Measurements from ENCODE around the gene SLC27A2. TPM values are rescaled to one million over a fixed set of nuclear protein-coding genes. Genes with fewer than 3 reads are reported as not detected.

SLC27A2 gene
- total RNA-seq, 2 experiments from 2014 or later: not detected

DNA sequence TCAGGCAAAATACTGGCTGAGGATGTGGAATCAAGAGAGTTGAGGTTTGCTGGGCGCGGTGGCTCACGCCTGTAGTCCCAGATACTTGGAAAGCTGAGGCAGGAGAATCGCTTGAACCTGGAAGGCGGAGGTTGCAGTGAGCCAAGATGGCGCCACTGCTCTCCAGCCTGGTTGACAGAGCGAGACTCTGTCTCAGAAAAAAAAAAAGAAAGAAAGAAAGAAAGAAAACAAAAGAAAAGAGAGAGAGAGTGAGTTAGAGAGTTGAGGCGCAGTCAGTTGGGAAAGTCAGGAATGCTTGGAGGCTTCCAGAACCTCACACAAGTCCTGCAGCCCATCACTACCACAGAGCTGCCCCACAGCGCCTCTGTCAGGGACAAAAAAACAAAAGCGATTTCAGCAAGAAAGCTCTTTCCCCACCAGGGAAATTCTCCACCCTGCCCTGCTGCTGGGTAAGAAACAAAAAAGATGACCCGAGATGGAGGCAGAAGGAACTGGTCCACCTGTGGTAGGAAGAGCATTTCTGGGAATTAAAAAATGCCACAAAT, 69.7 kb downstream of the SLC27A2 start:
- TF ChIP-seq, protein P1, sequence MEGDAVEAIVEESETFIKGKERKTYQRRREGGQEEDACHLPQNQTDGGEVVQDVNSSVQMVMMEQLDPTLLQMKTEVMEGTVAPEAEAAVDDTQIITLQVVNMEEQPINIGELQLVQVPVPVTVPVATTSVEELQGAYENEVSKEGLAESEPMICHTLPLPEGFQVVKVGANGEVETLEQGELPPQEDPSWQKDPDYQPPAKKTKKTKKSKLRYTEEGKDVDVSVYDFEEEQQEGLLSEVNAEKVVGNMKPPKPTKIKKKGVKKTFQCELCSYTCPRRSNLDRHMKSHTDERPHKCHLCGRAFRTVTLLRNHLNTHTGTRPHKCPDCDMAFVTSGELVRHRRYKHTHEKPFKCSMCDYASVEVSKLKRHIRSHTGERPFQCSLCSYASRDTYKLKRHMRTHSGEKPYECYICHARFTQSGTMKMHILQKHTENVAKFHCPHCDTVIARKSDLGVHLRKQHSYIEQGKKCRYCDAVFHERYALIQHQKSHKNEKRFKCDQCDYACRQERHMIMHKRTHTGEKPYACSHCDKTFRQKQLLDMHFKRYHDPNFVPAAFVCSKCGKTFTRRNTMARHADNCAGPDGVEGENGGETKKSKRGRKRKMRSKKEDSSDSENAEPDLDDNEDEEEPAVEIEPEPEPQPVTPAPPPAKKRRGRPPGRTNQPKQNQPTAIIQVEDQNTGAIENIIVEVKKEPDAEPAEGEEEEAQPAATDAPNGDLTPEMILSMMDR (conservative IDR thresholded peaks at IDR 0.05; ENCODE audit: low read length): no peak
- TF ChIP-seq EZH2phosphoT487 (IDR thresholded peaks at IDR 0.05; ENCODE audit: borderline replicate concordance, low read depth, low read length): no peak
- no peaks in the 10 kb centered on the region for H3K36me3 ChIP-seq (ENCODE audit: insufficient read depth, low read length)
- H3K4me3 ChIP-seq (ENCODE audit: low read depth, low read length, poor library complexity, severe bottlenecking): no peak overlapping the region
- no peaks in the 10 kb centered on the region for H3K9me3 ChIP-seq (ENCODE audit: low read length)
- no peaks in the 10 kb centered on the region for H3K4me1 ChIP-seq (ENCODE audit: insufficient read depth, low read length, poor library complexity, severe bottlenecking)
- H3K4me2 ChIP-seq (ENCODE audit: low read length): no peak overlapping the region
- H2AFZ ChIP-seq (ENCODE audit: low read length): no peak overlapping the region
- no peak overlapping the region for H3K27ac ChIP-seq (ENCODE audit: low read depth, low read length, poor library complexity, severe bottlenecking)
- no peaks in the 10 kb centered on the region for H3K79me2 ChIP-seq (ENCODE audit: insufficient read depth, low read depth, low read length)
- POLR2A ChIA-PET: no interaction called here
- no peaks in the 10 kb centered on the region for H4K20me1 ChIP-seq (ENCODE audit: insufficient read depth, low read length)
- intact Hi-C loops (cut with micrococcal nuclease; ENCODE audit: unreplicated experiment): no loop called here
- DNase-seq (ENCODE audit: low spot score): no peak
- BruUV-seq (replicated peaks): no TSS peak
- no peaks in the 10 kb centered on the region for H3K9me2 ChIP-seq (ENCODE audit: insufficient read depth, low read length)
- CTCF ChIA-PET (ENCODE audit: unreplicated experiment): no interaction called here

DNA sequence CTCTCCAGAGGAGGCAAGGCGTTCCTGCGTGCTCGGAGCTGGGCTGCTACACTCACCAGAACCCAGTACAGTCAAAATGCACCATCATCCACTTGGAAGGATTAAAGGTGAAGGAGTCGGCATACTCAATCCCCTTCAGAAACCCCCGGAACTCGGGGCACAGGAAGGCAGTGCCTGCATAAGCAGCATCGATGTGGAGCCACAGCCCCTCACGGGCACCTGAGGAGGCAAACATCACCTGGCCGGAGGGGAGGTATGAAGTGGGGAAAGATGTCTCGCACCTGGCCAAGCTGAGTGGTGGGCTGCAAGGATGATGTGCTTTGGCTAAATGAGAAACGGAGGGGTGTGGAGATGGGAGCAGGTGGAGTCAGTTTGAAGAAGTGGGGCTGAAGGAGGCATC, 70.6 kb downstream of the SLC27A2 start:
- Histone ChIP-seq H3K79me2 (ENCODE audit: insufficient read depth, low read depth, low read length) (no peaks in the 10 kb centered on the region), H3K9me2 (ENCODE audit: insufficient read depth, low read length) (no peaks in the 10 kb centered on the region), H3K9me3 (ENCODE audit: low read length) (no peaks in the 10 kb centered on the region), H3K4me3 (ENCODE audit: low read depth, low read length, poor library complexity, severe bottlenecking) (no peak overlapping the region), H4K20me1 (ENCODE audit: insufficient read depth, low read length) (no peaks in the 10 kb centered on the region), H2AFZ (ENCODE audit: low read length) (no peak overlapping the region), H3K27ac (ENCODE audit: low read depth, low read length, poor library complexity, severe bottlenecking) (no peak overlapping the region), H3K36me3 (ENCODE audit: insufficient read depth, low read length) (no peaks in the 10 kb centered on the region), H3K4me2 (ENCODE audit: low read length) (no peak overlapping the region), H3K4me1 (ENCODE audit: insufficient read depth, low read length, poor library complexity, severe bottlenecking) (no peaks in the 10 kb centered on the region)
- ChIA-PET CTCF (ENCODE audit: unreplicated experiment) (no interaction called here), POLR2A (no interaction called here)
- TF ChIP-seq, protein P1 (conservative IDR thresholded peaks at IDR 0.05; ENCODE audit: low read length): no peak
- TF ChIP-seq EZH2phosphoT487 (IDR thresholded peaks at IDR 0.05; ENCODE audit: borderline replicate concordance, low read depth, low read length): no peak
- intact Hi-C loops (cut with micrococcal nuclease; ENCODE audit: unreplicated experiment): no loop called here
- no peak for DNase-seq (ENCODE audit: low spot score)
- no TSS peak for BruUV-seq (replicated peaks)

DNA sequence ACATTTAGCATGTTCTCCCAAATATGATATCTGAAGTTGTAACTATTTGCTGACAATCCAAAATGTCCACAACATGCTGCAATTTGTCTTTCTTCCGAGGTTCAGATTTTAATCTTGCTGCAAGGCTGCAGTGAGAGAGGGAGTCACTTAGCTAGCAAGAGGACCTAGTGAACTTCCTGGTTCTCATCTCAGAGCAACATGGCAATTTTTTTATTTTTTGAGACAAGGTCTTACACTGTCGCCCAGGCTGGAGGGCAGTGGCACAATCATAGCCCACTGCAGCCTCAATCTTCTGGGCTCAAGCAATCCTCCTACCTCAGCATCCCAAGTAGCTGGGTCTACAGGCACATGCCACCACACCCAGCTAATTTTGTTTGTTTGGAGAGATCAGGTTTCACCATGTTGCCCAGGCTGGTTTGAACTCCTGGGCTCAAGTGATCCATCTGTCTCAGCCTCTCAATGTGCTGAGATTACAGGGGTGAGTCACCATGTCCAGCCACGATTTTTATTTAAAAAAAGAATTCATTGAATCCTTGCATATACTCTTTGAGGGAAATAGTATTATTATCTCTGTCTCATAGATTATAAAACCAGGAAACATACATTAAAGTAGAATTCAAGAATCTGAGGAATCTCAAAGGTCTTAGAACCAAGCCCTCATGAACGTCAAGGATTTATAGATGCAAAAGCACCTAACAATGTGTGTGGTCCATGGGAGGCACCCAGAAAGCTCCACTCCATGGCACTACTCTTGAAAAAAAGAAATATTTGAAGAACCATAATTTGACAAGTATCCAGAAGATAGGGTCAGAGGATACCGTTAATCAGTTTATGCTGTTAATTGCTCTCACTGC, 74.4 kb downstream of the SLC27A2 start:
- H3K36me3 ChIP-seq (ENCODE audit: insufficient read depth, low read length): no peaks in the 10 kb centered on the region
- no peak for DNase-seq (ENCODE audit: low spot score)
- H2AFZ ChIP-seq (ENCODE audit: low read length): no peak overlapping the region
- no peak overlapping the region for H3K4me2 ChIP-seq (ENCODE audit: low read length)
- no TSS peak for BruUV-seq (replicated peaks)
- H3K4me1 ChIP-seq (ENCODE audit: insufficient read depth, low read length, poor library complexity, severe bottlenecking): no peaks in the 10 kb centered on the region
- intact Hi-C loops (cut with micrococcal nuclease; ENCODE audit: unreplicated experiment): no loop called here
- H4K20me1 ChIP-seq (ENCODE audit: insufficient read depth, low read length): no peaks in the 10 kb centered on the region
- H3K27ac ChIP-seq (ENCODE audit: low read depth, low read length, poor library complexity, severe bottlenecking): no peak overlapping the region
- ChIA-PET POLR2A (interaction anchor here (0.8 kb wide), 1 partner anchor 16 kb away, joined by 3 read pairs; no protein-coding TSS in a partner anchor), CTCF (ENCODE audit: unreplicated experiment) (no interaction called here)
- TF ChIP-seq EZH2phosphoT487 (IDR thresholded peaks at IDR 0.05; ENCODE audit: borderline replicate concordance, low read depth, low read length): no peak
- TF ChIP-seq, protein P1 (conservative IDR thresholded peaks at IDR 0.05; ENCODE audit: low read length): no peak
- no peak overlapping the region for H3K4me3 ChIP-seq (ENCODE audit: low read depth, low read length, poor library complexity, severe bottlenecking)
- no peaks in the 10 kb centered on the region for H3K79me2 ChIP-seq (ENCODE audit: insufficient read depth, low read depth, low read length)
- H3K9me2 ChIP-seq (ENCODE audit: insufficient read depth, low read length): no peaks in the 10 kb centered on the region
- H3K9me3 ChIP-seq (ENCODE audit: low read length): no peaks in the 10 kb centered on the region
